Testis (tissue), 3 donors: ENCODE results near the gene GSN. TPM values are rescaled to one million over a fixed set of nuclear protein-coding genes. Genes with fewer than 3 reads are reported as not detected.

ENCODE experiments used
- DNase-seq: peaks from one replicate; pipeline ENCODE4 v3.0.0-alpha.2; 2019
- H3K27ac ChIP-seq, 2 donors: fragments of 200-600 bp; sonication (generic); one replicate each; pipeline ENCODE4 v1.5.1; 2019
- H3K27me3 ChIP-seq: fragments of 200-600 bp; sonication (generic); one replicate; pipeline ENCODE4 v1.5.1; 2019
- H3K36me3 ChIP-seq: fragments of 200-600 bp; sonication (generic); one replicate; pipeline ENCODE4 v1.5.1; 2017; ENCODE audit warnings: low read depth; ENCODE audit errors: missing control alignments
- H3K4me1 ChIP-seq: fragments of 200-600 bp; sonication (generic); one replicate; pipeline ENCODE4 v1.5.1; 2019
- H3K4me3 ChIP-seq, 2 donors: fragments of 200-600 bp; sonication (generic); one replicate each; pipeline ENCODE4 v1.5.1; 2017 to 2019
- H3K9me3 ChIP-seq: fragments of 200-600 bp; sonication (generic); one replicate; pipeline ENCODE4 v1.5.1; 2017
- POLR2A ChIP-seq: fragments of 450-650 bp; IDR thresholded peaks from one replicate; pipeline ENCODE4 v1.6.1; 2017; ENCODE audit warnings: antibody characterized with exemption, mild to moderate bottlenecking, moderate library complexity
- WGBS, 2 donors: methylation state at CpG; one replicate each; pipeline ENCODE4 v1.1.5; 2018; 5-methylcytosine and 5-hydroxymethylcytosine counted together
- intact Hi-C: fragments of 100-400 bp; cut with DNase I; formaldehyde crosslinking; loops from one replicate; pipeline ENCODE4 v1.15.1; 2023; ENCODE audit warnings: low total_unique reads
- polyA plus RNA-seq: library from polyadenylated mRNA; stranded (reverse); fragments of 350-450 nt; fragmentation: Illumina TruSeq; extraction: RNeasy Lipid Tissue Mini Kit (QIAGEN cat#74804); gene quantifications from one replicate; pipeline ENCODE4 v1.2.3, GENCODE V29; 2014; ENCODE audit warnings: low read depth, low replicate concordance; ENCODE audit not compliant: insufficient read depth
- total RNA-seq, 2 donors: library from RNA; depleted of rRNA; stranded (reverse); fragments of >200 nt; gene quantifications; one replicate each; pipeline ENCODE4 v1.2.3, GENCODE V29; 2016
- TF ChIP-seq, protein P1 (sequence below), 3 experiments: fragments of 450-650 bp in 2 of 3; fragments of 200-600 bp in 1 of 3; sonication (generic) in 1 of 3; IDR thresholded peaks; one replicate each; pipeline ENCODE4 v1.5.1; 2016 to 2019; ENCODE audit warnings: antibody characterized with exemption in 3 of 3, mild to moderate bottlenecking in 2 of 3, moderate library complexity in 1 of 3

The GSN gene
- total and polyA plus RNA-seq, 3 donors from 2014 or later: 206 to 392 (median 356) TPM

DNA sequence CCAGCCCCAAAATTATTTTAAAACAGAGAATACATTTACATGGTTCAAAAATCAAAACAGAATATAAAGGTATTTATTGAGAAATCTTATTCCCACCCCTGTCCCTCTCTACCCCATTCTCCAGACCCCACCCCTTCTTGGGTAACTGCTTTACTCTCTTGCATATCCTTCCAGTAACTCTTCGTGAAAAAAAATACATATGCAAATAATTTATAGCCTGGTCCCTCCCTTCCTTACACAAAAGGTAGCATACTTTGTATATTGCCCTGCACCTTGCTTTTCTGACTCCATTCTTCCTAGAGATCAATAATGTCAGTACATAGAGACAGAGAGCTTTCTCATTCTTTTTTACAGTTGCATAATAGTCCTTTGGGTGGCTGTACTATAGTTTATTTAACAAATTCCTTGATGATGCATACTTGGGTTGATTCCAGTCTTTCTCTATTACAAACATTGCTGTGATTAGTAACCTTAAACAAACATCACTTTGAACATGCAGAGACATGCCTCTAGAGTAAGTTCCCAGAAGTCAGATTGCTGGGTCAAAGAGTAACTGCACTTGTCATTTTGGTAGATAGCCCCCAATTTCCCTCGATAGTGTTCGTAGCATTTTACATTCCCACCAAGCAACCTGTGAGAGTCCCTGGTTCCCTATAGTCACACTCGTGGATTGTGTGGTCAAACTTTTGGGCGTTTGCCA is 54.2 kb downstream of the GSN start:
- TF ChIP-seq, protein P1, sequence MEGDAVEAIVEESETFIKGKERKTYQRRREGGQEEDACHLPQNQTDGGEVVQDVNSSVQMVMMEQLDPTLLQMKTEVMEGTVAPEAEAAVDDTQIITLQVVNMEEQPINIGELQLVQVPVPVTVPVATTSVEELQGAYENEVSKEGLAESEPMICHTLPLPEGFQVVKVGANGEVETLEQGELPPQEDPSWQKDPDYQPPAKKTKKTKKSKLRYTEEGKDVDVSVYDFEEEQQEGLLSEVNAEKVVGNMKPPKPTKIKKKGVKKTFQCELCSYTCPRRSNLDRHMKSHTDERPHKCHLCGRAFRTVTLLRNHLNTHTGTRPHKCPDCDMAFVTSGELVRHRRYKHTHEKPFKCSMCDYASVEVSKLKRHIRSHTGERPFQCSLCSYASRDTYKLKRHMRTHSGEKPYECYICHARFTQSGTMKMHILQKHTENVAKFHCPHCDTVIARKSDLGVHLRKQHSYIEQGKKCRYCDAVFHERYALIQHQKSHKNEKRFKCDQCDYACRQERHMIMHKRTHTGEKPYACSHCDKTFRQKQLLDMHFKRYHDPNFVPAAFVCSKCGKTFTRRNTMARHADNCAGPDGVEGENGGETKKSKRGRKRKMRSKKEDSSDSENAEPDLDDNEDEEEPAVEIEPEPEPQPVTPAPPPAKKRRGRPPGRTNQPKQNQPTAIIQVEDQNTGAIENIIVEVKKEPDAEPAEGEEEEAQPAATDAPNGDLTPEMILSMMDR (IDR thresholded peaks at IDR 0.05): no peak
- no peak for TF ChIP-seq POLR2A
- WGBS, 2 donors: 77 to 79% methylated on average over 5 of the region's 5 CpGs
- H3K4me3 ChIP-seq: no peak overlapping the region
- peak overlapping the region in 1 of 2 donors; percentile 66 for H3K27ac ChIP-seq
- H3K9me3 ChIP-seq: no peaks in the 10 kb centered on the region
- no peak for DNase-seq
- no peaks in the 10 kb centered on the region for H3K36me3 ChIP-seq
- intact Hi-C loops: no loop called here
- H3K27me3 ChIP-seq: no peaks in the 10 kb centered on the region
- H3K4me1 ChIP-seq: peaks cover 25% of the 10 kb centered on the region

DNA sequence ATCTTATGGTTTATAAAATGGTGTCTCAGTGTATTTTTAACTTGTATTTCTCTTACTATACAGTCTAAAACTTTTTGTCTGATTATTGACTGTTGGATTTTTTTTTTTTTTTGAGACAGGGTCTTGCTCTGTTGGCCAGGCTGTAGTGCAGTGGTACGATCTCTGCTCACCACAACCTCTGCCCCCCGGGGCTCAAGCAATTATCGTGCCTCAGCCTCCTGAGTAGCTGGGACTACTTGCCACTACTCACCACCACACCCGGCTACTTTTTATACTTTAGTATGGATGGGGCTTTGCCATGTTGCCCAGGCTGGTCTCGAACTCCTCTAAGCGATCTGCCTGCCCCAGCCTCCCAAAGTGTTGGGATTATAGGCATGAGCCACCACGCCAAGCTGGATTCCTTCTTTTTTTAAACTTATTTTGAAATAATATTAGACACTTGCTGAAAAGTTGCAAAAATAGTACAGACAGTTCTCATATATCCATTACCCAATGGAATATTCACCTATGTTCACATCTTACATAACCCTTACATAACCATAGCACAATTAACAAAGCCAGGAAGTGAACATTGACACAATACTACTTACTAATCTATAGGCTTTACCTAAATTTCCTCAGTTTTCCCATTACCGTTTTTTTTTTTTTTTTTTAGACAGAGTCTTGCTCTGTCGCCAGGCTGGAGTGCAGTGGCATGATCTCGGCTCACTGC is 54.9 kb downstream of the GSN start:
- Histone ChIP-seq H3K27me3 (no peaks in the 10 kb centered on the region), H3K4me1 (peaks cover 23% of the 10 kb centered on the region), H3K9me3 (no peaks in the 10 kb centered on the region), H3K36me3 (no peaks in the 10 kb centered on the region), H3K4me3 (no peak overlapping the region), H3K27ac (peak overlapping the region in 1 of 2 donors; percentile 66)
- DNase-seq: no peak
- TF ChIP-seq, protein P1 (IDR thresholded peaks at IDR 0.05): no peak
- no peak for TF ChIP-seq POLR2A
- intact Hi-C loops: no loop called here
- 87 to 93% methylated on average over 10 of the region's 10 CpGs for WGBS, 2 donors

DNA sequence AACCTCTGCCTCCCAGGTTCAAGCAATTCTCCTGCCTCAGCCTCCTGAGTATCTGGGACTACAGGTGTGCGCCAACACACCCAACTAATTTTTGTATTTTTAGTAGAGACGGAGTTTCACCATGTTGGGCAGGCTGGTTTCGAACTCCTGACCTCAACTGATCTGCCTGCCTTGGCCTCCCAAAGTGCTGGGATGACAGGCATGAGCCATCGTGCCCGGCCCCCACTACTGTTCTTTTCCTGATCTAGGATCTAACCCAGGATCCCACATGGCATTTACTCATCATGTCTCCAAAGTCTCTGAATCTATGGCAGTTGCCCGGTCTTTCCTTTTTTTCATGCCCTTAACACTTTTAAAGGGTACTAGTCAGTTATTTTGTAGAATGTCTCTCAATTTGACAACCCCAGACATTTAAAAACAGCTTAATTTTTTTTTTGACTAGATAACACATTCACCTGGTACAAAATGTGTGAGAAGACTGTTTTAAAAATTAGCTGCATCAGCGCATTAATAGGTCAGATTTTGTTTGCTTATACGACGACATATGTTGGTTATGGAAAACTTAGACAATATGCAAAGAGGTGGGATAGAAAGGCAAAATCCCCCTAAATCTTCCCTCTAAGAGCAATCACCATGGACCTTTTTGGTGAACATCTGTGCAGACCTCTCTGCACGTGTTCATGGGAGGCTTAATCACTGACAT is 55.6 kb downstream of the GSN start:
- Histone ChIP-seq H3K27me3 (no peaks in the 10 kb centered on the region), H3K9me3 (no peaks in the 10 kb centered on the region), H3K27ac (peak overlapping the region in 1 of 2 donors; percentile 39), H3K4me1 (peaks cover 18% of the 10 kb centered on the region), H3K36me3 (no peaks in the 10 kb centered on the region), H3K4me3 (no peak overlapping the region)
- intact Hi-C loops: no loop called here
- 92 to 94% methylated on average over 10 of the region's 10 CpGs for WGBS, 2 donors
- DNase-seq: no peak
- TF ChIP-seq, protein P1 (IDR thresholded peaks at IDR 0.05): no peak
- TF ChIP-seq POLR2A: no peak

DNA sequence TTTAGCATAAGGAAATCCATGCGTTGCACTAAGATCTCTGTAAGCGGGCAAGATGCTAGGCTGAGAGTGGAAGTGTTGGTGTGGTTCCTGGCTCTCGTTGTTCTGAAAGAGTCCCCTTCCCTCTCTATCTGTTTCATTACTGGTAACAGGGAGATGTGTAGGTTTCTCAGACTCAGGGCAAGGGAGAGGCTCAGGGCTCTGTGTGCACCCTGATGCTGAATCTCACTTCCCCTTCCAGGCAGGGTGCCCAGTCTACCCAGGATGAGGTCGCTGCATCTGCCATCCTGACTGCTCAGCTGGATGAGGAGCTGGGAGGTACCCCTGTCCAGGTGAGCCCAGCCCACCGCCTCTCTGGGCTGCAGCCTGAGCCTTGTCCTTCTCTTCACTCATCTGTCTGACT is 56.4 kb downstream of the GSN start:
- Histone ChIP-seq H3K4me1 (peaks cover 18% of the 10 kb centered on the region), H3K27ac (peak overlapping the region in 1 of 2 donors; percentile 94), H3K9me3 (no peaks in the 10 kb centered on the region), H3K27me3 (no peaks in the 10 kb centered on the region), H3K36me3 (no peaks in the 10 kb centered on the region), H3K4me3 (no peak overlapping the region)
- TF ChIP-seq, protein P1 (IDR thresholded peaks at IDR 0.05): no peak
- no peak for TF ChIP-seq POLR2A
- no peak for DNase-seq
- 88 to 90% methylated on average over 5 of the region's 5 CpGs for WGBS, 2 donors
- intact Hi-C loops: no loop called here
